ENCODE measurements around the gene EFCAB7.

DNA sequence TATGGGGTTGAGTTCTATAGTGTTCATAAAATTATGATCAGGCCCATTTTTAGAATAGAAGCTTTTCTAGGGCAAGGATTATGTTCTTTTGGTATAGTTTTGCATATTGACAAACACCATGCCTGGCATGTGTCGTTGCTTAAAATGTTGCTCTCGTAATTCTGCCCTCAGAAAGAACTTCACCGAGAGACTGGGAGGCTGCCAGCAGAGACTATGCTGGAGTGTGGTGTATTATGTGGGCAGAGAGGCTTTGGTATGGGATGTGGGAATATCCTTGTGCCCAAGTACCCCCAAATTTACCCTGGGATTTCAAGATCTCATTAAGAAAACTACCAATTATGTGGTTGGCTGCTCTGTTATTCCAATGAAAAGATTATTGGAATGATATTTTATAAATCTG is 97.8 kb downstream of the EFCAB7 start:
- TF ChIP-seq EZH2 (IDR thresholded peaks at IDR 0.05; ENCODE audit: low read length, unreplicated experiment): no peak
- no peak for TF ChIP-seq CTCF (conservative IDR thresholded peaks at IDR 0.05; ENCODE audit: low read depth, low read length)

Data from PC-3 (cell line).